ENCODE measurements around the gene NBEAL1. TPM values are rescaled to one million over a fixed set of nuclear protein-coding genes. Genes with fewer than 3 reads are reported as not detected.
"Not testable (repeated sequence)": the region's sequence is repeated elsewhere in the genome, so short reads cannot be mapped to it uniquely, and the experiment has no call there.

Gene NBEAL1
- 67.2 TPM for total RNA-seq
- long read RNA-seq, partial matches to known transcripts = 13 of 33 reads
- long read RNA-seq, other reads (novel, unspliced or antisense) = 19 of 33 reads

DNA sequence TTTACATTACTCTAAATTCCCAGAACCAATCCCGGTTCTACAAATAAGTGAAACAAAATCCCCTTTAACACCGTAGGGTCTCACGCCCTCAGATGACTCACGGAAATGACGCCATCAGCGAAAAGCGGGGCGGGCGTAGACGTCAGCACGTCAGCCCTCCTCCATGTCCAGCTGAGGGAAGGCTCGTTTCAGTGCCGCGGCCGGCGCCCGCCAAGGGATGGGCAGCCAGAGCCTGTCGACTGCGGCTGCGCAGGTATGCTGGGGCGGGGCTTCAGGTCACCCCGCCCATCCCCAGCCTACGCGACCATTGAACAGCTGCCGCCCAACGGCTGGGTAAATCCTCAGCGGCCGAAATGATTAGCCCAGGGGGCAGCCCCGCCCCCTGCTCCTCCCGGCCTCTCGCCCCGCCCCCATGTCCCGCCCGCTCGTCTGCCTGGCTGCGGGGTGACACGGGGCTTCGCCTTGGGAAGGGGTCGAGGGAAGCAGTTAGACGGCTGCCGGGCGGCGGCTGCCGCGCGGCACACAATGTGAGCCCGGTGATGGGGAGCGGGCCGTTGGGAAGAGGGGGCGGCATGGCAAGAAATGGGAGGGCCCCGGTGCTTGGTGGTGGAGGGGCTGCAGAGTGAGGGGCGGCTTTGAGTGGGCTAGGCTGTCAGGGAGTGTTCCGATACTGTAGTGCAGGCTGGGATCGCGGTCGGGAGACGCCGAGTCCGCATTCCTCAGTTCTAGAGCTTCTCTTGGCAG is at the start of gene NBEAL1:
Gene NBEAL1 (plus strand): TSS at position 420 of the 744 bp plus-strand sequence. CDS start 1,510 bp downstream, outside the sequence.
- TF ChIP-seq, protein P1, sequence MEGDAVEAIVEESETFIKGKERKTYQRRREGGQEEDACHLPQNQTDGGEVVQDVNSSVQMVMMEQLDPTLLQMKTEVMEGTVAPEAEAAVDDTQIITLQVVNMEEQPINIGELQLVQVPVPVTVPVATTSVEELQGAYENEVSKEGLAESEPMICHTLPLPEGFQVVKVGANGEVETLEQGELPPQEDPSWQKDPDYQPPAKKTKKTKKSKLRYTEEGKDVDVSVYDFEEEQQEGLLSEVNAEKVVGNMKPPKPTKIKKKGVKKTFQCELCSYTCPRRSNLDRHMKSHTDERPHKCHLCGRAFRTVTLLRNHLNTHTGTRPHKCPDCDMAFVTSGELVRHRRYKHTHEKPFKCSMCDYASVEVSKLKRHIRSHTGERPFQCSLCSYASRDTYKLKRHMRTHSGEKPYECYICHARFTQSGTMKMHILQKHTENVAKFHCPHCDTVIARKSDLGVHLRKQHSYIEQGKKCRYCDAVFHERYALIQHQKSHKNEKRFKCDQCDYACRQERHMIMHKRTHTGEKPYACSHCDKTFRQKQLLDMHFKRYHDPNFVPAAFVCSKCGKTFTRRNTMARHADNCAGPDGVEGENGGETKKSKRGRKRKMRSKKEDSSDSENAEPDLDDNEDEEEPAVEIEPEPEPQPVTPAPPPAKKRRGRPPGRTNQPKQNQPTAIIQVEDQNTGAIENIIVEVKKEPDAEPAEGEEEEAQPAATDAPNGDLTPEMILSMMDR (IDR thresholded peaks at IDR 0.05) = no peak
- intact Hi-C loops (cut with DNase I) = no loop called here

DNA sequence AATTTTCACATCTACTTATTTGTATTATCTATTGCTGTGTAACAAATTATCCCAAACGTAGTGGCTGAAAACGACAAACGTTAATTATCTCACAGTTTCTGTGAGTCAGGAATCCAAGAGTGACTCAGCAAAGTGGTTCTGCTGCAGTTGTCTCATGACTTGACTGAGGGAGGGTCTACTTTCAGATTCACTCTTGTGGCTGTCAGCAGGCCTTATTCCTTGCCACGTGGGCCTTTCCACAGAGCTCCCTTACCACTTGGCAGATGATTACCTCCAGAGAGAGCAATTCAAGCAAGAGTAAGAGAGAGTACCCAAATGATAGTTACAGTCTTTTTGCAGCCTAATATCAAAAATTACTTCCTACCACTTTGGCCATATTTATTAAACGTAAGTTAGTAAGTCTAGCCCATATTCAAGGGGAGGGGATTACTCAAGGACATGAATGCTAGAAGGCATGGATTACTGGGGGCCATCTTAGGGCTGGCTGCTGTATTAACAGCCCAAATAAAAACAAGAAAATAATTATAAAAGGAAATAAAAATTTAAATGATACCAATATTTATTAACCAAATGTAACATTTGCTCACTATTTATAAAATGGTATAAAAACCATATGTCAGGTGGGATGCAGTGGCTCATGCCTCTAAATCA is 48.7 kb upstream of the NBEAL1 start:
- Histone ChIP-seq H3K27me3 (ENCODE audit: low read depth) (no peaks in the 10 kb centered on the region), H3K4me1 (no peaks in the 10 kb centered on the region), H3K36me3 (peaks cover 9% of the 10 kb centered on the region), H3K4me3 (no peak overlapping the region), H3K9me3 (no peaks in the 10 kb centered on the region), H3K27ac (no peak overlapping the region)
- intact Hi-C loops (cut with DNase I) = no loop called here
- TF ChIP-seq, protein P1 (IDR thresholded peaks at IDR 0.05) = no peak
- no peak for DNase-seq
- peak in 1 of 2 donors; percentile 29 for ATAC-seq

More for the DNA sequence above, at the start of gene NBEAL1:
- ATAC-seq = peak; percentile 97 to 99
- peak within 1 kb of the TSS; percentile 95 for H3K27ac ChIP-seq
- no peaks in the 10 kb centered on the region for H3K9me3 ChIP-seq
- DNase-seq = peak; percentile 99
- no peaks in the 10 kb centered on the region for H3K36me3 ChIP-seq
- peak within 1 kb of the TSS; percentile 74 for H3K4me3 ChIP-seq
- H3K27me3 ChIP-seq (ENCODE audit: low read depth) = no peaks in the 10 kb centered on the region
- H3K4me1 ChIP-seq = peaks cover 13% of the 10 kb centered on the region

DNA sequence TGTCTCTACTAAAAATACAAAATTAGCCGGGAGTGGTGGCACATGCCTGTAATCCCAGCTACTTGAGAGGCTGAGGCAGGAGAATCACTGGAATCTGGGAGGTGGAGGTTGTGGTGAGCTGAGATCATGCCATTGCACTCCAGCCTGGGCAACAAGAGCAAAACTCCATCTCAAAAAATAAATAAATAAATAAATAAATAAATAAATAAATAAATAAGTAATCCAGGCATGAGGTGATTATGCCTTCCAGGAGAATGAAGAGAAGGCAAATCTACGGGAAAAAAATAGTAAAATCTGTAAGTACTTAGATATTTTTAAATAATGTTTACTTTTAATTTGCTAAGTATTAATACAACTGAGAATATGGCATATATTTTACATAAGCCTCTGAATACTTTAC is 45.3 kb upstream of the NBEAL1 start:
- ATAC-seq; DNase-seq; intact Hi-C loops (cut with DNase I); H3K27ac ChIP-seq; H3K27me3 ChIP-seq (ENCODE audit: low read depth); H3K4me3 ChIP-seq; H3K9me3 ChIP-seq; H3K36me3 ChIP-seq; H3K4me1 ChIP-seq: not testable (repeated sequence)

DNA sequence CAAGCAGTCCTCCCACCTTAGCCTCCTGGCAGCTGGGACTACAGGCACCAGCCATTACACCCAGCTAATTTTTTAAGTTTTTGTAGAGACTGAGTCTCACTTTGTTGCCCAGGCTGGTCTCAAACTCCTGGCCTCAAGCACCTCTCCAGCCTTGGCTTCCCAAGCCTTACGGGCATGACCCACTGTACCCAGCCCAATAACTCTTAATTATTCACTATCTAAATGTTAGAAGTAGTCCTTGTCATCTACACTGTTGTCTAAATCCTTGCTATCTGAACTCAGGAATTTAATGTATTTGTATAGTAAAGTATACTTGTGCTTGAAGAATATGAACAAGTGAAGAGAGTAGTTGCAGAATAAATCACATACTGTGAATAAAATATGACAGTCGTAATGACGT is 37.9 kb upstream of the NBEAL1 start:
- H3K4me1 ChIP-seq = no peaks in the 10 kb centered on the region
- no peak overlapping the region for H3K4me3 ChIP-seq
- no peaks in the 10 kb centered on the region for H3K9me3 ChIP-seq
- intact Hi-C loops (cut with DNase I) = no loop called here
- peaks cover 22% of the 10 kb centered on the region for H3K36me3 ChIP-seq
- TF ChIP-seq, protein P1 (IDR thresholded peaks at IDR 0.05) = no peak
- no peaks in the 10 kb centered on the region for H3K27me3 ChIP-seq (ENCODE audit: low read depth)
- no peak overlapping the region for H3K27ac ChIP-seq
- no peak for DNase-seq
- ATAC-seq = peak in 1 of 2 donors; percentile 70

DNA sequence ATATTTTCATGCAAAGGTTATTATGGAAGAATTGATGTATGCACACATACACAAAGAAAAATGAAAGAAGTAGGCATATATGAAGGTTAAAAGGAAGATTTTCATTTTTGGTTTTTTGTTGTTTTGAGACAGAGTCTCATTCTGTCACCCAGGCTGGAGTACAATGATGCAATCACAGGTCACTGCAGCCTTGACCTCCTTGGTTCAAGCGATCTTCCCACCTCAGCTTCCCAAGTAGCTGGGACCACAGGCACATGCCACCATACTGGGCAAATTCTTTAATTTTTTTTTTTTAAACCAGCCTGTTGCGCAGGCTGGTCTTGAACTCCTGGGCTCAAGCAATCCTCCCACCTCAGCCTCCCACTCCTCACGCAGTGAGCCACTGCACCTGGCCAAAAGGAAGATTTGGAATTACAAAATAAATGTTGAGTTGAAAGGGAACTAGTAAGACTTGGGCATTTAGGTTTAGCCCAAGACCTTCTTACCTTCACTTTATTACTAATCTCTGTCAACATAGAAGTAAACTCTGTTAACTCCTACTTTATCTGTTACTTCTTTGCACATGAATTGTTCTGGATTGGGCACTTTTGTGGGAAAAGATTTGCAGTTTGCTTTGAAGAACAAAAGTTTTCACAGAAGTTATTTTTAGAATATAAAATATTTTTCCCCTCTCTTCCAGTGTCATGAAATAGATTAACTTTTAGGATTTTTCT is 31.7 kb upstream of the NBEAL1 start:
- Histone ChIP-seq H3K4me1 (no peaks in the 10 kb centered on the region), H3K36me3 (peaks cover 24% of the 10 kb centered on the region), H3K27ac (no peak overlapping the region), H3K9me3 (no peaks in the 10 kb centered on the region), H3K4me3 (no peak overlapping the region), H3K27me3 (ENCODE audit: low read depth) (no peaks in the 10 kb centered on the region)
- ATAC-seq (no peak), DNase-seq (no peak)
- intact Hi-C loops (cut with DNase I) = no loop called here
- TF ChIP-seq, protein P1 (IDR thresholded peaks at IDR 0.05) = no peak
